Activated CD4-positive, CD25-positive, alpha-beta regulatory T cell treated with anti-CD3 and anti-CD28 coated beads, Interleukin-2, amount 50 U/mL, for 72 hours (primary cell): ENCODE data around the gene DYRK1A.
"Not testable (repeated sequence)": the region's sequence is repeated elsewhere in the genome, so short reads cannot be mapped to it uniquely, and the experiment has no call there.

Source experiments
- DNase-seq: peaks from one replicate; pipeline ENCODE4 v3.0.0; 2021

DYRK1A gene

DNA sequence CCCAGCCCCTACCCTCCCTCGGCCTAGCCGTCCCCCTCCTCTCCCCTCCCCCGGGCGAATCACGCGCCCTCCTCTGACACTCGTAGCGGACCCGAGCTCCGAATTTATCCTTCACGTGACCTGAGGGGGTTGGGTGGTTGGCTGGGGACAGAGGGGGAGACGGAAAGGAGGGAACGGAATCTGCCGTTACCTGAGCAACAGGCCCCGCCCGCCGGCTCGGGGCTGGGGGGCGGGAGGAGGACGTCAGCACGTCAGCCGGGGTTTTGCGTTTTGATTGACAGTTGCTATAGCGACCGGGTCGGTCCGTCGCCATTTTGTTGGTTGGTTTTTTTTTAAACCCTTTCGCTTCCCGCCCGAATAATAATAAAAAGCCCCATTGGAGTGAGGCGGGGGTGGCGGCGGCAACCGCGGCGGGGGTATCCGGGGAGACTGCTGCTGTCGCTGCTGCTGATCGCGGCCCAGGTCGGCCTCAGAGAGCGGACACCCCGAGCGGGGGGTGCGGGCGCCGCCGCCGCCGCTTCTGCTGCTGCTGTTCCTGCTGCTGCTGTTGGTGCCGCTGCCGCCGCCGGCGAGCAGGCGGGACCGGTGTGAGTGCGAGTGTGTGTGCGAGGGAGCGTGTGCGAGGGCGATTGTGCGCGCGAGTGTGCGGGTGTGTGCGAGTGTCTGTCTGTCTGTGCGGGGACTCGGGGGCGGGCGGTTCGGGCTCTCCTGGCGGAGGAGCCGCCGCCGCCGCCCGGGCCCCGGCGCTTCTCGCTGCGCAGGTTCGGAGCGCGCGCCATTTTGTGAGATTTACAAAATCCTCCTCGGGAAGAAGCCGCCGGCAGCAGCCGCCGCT, at the start of gene DYRK1A:
TSS of gene DYRK1A (plus strand) at position 292 of the 835 bp plus-strand sequence. CDS start 53,602 bp downstream, outside the sequence.
- DNase-seq: peak; percentile 98

DNA sequence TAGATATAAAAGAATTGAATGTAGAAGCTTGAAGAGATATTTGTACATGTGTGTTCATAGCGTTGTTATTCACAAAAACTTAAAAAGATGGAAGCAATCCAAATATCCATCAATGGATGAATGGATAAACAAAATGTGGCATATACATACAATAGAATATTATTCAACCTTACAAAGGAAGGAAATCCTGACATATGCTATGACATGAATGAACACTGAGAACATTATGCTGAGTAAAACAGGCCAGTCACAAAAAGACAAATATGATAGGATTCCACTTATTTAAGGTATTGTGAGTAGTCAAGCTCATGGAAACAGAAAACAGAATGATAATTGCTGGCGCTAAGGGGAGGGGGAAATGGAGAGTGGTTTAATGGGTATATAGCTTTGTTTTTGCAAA, 47.0 kb upstream of the DYRK1A start:
- no peak for DNase-seq

DNA sequence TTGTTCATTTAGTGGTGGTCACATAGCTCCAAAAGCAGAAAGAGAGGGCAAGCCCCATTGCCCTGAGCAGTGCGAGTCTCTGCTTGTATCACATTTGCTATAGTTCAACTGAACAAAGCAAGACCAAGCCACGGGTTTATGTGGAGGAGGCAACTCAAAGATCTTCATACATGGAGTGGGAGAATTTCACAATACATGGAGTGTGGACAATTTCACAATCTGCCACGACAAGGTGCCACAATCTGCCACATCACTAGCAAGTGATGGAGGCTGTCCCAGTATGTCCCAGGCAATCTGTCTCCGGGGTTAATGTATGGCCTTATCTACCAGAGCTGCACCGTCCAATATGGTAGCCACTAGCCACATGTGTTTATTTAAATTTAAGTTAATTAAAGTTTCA, 44.5 kb upstream of the DYRK1A start:
- no peak for DNase-seq

DNA sequence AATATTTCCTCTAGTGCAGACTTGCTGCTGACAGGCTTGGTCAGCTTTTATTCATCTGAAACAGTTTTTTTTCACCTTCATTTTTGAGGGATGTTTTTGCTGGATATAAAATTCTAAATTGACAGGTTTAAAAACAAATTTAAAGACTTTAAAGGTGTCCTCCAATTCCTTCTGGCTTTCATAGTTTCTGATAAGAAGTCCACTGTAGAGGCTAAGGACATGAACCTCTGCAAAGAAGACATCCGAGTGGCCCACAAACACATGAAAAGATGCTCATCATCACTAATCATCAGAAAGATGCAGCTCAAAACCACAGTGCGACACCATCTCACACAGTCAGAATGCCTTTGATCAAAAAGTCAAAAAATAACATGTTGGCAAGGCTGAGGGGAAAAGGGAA, 42.0 kb upstream of the DYRK1A start:
- no peak for DNase-seq

DNA sequence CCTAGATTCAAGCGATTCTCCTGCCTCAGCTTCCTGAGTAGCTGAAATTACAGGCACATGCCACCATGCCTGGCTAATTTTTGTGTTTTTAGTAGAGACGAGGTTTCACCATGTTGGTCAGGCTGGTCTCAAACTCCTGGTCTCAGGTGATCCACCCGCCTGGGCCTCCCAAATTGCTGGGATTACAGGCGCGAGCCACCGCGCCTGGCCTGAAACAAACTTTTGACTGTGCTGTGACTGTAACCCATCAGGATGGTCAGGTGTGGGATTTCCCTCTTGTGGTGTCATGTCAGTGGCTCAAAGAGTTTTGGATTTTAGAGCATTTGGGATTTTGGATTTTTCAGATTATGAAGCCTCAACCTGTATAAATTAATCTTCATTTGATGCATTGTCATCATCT, 38.4 kb upstream of the DYRK1A start:
- not testable (repeated sequence) for DNase-seq

DNA sequence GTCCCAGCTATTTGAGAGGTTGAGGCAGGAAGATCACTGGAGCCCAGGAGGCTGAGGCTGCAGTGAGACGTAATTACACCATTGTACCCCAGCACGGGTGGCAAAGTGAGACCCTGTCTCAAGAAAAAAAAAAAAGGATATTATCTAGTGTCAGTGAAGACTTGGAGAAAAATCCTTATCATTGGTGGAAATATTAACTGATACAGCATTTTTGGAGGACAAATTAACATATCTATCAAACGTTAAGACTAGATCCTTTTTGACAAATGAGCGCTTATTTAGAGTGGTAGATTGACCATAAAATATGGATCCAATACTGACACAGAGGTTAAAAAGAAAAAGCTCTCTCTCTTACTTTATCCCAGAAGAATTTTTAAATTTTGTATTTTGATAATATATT, 35.2 kb upstream of the DYRK1A start:
- DNase-seq: no peak

DNA sequence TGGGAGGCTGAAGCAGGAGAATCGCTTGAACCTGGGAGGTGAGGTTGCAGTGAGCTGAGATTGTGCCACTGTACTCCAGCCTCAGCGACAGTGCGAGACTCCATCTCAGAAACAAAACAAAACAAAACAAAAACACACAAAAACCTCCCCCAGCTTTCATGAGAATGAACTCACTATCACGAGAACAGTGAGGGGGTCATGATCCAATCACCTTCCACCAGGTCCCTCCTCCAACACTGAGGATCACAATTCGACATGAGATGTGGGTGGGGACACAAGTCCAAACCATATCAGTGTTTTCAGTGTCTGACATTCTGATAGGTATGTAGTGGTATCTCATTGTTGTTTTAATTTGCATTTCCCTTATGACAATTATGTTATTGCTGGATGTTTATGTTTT, 31.5 kb upstream of the DYRK1A start:
- DNase-seq: no peak

DNA sequence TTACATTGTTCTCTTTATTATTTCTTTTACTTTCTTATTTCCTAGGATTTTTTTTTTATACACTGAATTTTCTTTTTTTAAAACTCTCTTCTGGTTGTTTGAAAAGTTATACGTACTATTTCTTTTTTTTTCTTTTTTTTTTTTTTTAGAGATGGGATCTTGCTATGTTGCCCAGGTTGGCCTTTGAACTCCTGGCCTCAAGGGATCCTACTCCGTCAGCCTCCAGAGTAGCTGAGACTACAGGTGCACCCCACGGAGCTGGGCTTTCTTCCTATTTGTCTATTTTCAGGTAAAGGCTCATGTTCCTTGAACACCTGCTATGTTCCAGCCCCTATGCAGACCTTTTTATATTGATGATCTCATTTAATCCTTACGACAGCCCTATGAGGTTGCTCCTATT, 29.4 kb upstream of the DYRK1A start:
- DNase-seq: no peak

DNA sequence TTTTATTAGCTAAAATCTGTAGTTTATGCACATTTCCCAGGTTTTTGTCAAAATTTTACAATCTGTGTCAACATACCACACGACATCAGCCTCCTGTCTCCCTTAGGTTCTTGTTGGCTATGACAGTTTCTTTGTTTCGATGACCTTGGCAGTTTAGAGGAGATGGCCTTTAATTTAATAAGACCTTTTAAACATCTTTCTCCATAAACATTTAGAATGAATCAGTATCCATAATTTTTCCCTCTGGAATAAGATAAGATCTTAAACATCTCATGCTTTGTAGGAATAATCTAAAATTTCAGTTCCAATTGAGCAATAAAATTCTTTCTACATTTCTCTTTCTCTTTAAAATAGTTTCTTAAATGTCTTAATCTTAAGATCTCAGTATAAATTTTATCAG, 28.7 kb upstream of the DYRK1A start:
- no peak for DNase-seq

DNA sequence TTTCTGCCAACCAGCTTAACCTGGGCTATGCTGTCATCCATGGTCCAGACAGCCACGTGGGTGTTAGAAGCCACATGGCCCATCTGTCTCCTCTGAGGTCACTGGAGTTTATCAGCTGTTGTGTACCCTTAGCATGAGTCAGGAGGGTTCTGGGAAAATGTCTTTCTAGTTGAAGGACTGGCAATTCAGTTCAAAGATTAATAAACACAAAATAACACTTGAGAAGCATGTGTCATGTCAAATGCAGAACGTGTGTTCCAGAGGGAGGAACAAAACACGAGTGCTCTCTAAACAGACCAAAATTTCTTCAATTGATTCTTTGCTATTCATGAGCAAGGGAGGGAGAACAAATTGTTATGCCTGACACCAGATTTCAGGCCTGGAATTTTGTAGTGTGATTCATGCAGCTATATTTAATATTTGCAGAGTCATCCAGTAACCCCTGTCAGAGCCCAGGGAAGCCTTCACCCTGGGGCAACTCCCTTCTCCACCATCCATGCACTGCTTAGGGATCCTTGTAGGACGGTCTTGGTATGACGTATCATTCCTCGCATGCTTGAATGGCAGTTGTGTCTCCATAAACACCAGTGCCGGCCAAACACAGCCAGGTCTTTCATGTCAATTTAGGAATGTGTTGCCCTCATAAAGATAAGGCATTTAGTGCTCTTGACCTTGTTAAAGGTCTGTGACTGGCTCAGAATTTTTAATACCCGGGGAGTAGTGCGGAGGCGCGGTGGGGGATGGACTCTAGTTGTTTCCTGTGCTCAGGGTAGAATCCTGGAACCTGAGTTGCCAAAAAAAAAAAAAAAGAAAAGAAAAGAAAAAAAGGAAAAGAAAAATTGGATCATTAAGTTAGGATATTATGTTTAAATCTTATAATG, 27.7 kb upstream of the DYRK1A start:
- no peak for DNase-seq

DNA sequence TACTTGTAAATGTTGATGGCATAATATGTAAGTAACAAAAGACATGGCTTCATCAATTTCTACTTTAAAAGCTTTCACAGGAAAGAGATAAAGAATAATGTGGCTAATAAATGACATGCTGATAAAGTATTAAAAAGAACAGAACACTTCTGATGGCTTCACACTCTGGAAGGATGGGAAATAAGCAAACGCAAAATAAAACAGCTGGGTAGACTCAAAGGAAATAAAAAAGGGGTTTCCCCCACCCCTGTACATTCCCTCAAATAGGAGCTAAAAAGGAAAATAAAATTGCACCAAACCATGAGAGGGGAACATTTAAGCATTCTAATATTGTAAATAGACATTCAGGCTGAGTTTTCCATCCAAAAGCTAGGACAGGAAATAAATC, 27.0 kb upstream of the DYRK1A start:
- no peak for DNase-seq

DNA sequence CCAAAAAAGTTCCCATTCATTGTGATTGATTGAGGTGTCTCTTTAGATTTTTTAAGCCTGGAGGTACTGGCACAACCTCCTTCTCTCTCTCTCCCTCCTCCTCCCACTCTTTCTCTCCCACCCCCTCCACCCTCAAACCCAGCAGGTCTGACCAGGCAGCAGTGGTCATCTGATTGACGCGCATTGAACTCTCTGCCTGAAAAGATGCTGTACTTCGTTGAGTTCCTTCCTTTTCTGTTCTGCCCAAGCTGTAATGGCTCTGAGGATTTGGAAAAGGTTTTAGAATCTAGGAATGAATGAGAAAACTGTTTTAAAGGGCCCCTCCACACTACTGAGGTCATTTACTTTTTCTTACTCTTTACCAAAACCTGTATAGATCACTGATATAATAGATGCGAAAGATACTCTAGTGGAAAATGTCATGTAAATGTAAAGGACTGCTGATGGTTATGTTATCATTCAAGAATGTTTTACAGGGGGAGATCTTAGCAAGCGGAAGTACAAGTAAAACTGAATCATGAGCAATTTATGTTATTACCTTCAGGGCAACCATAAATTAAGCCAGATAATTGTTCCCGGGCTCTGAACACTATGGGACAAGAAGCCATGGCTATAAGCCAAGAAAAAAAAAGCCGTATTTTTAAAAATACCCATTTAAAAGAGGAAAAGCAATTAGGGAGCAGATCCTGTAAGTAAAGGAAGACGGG, 25.2 kb upstream of the DYRK1A start:
- no peak for DNase-seq

DNA sequence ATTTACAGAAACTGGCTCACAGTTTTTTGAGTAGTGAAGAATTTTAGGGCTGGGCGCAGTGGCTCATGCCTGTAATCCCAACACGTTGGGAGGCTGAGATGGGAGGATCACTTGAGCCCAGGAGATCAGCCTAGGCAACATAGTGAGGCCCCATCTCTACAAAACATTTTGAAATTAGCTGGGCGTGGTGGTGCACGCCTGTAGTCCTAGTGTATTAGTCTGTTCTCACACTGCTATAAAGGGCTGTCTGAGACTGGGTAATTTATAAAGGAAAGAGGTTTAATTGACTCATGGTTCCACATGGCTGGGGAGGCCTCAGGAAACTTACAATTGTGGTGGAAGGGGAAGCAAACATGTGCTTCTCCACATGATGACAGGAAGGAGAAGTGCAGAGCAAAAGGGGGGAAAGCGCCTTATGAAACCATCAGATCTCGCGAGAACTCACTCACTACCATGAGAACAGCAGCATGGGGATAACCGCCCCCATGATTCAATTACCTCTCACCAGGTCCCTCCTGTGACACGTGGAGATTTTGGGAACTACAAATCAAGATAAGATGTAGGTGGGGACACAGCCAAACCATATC, 24.4 kb upstream of the DYRK1A start:
- DNase-seq: no peak

DNA sequence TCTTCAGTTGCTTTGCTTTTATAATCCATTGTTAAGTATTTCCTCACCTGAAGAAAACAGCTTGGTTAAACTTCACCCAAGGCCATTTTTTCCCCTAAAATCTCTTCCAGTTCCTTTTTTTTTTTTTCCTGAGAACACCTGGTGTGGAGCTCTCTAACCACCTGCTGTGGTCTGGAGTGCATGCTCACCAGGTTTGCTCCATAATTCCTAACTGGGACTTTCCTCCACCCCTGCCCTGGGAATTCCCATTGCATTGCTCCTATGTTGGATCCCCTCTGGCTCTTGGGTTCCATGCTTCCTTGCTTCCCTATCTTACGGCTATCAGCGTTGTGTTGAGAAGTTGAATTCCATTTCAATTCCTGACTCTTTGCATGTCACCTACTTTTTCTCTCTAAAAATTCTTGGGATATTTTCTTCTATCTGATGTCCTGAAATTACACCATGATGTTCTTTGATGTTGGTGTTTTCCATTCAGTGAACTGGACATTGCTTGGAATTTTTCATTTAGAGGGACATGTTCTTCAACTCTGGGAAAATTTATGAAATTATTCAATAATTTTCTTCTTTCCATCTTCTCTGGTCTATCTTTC, 19.6 kb upstream of the DYRK1A start:
- no peak for DNase-seq

DNA sequence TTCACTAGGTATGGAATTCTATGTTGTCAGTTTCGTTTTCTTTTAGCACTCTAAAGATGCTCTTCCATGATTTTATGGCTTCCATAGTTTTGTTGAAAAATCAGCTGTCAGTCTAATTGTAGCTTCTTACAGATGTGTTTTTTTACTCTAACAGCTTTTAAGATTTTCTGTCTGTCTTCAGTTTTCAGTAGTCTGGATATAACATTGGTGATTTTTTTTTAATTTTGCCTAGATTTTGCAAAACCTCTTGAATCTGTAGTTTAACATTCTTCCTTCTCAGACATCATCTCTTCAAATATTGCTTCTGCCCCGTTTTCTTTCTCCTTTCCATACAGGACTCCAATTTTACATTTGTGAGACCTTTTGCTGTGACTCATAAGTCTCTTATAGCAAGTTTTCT, 17.9 kb upstream of the DYRK1A start:
- DNase-seq: no peak

DNA sequence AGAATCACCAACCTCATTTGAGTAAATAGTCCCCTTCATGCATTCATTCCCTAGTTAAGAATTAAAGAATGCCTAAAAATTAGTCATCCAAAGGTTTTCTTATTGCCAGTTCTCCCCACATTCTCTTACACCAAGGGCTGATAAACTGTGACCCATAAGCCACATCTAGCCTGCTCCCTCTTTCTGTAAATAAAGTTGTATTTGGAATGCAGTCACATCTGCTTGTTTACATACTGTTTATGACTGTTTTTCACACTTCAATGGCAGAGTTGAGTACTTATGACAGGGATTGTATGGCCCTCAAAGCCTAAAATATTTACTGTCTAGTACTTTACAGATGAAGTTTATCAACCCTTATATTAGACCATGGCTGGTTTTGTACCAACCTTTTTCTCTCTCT, 16.1 kb upstream of the DYRK1A start:
- DNase-seq: no peak

DNA sequence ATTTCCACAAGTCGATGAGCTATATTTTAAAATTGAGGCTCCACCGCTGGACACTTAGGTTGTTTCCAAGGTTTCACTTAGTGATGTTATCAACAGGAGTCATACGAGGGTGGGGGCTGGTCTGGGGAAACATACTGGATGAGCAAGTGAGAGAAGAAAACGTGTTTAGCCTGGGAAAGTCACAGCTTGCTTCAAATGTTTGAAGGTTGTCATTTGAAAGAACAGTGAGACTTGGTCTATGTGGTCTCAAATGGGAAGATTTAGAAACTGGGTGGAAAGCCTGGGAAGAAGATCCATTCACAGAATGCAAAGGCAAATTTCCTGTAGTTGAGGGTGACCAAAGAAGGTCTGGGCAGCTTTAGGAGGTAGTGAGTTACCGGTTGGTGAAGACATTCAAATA, 9.9 kb upstream of the DYRK1A start:
- no peak for DNase-seq

DNA sequence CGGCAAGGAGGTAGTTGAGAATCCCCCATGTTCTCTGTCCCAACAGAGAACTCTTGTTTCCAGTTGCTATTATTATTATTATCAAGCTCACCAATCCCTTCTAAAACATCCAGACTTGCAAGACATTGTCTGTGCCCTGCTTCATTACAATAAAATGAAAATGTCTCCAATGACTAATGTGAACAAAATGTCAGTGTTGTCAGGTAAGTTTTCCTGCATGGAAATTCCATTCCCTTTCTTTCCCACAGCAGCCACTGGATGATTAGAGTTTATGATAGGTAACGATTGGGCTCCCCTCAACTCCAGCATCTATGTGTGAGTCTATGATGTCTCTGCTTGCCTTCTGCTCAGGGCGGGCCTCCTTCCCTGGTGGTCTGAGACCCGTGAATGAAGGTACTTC, 8.9 kb upstream of the DYRK1A start:
- no peak for DNase-seq

DNA sequence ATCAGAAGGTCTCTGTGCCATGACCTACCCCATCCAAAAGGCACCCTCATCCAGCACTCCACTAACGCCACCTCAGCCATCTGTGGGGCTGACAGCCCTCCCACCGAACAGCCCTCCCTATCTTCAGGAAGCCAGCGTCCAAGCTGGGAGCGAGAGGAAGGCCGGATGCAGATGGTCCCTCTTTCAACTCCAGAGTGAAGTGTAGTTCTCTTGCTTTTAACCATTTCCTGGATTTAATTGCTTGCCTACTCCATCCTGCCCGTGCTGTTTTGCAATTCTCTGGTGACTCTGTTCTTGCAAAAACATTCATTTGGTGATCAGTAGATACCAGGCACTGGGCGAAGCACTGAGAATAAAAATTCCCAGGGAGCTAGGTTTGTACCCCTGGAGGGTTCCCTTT, 8.2 kb upstream of the DYRK1A start:
- no peak for DNase-seq

DNA sequence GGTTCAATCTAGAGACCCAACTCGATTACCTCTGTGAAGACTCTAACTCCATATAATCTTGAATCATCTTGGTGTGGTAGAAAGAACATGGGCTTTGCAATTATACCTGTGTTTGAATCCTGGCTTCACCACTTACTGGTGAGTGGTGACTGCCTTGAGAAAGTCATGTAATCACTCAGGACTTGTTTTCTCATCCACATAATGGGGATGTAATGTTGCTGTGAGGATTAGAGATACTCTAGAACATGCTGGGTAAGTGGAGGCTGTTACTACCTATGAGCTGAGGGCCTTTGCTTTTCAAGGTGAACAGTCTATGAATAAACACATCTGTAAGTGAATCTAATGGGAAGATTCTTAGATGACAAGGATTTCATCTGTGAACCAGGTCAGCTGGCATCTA, 2.6 kb upstream of the DYRK1A start:
- DNase-seq: no peak

DNA sequence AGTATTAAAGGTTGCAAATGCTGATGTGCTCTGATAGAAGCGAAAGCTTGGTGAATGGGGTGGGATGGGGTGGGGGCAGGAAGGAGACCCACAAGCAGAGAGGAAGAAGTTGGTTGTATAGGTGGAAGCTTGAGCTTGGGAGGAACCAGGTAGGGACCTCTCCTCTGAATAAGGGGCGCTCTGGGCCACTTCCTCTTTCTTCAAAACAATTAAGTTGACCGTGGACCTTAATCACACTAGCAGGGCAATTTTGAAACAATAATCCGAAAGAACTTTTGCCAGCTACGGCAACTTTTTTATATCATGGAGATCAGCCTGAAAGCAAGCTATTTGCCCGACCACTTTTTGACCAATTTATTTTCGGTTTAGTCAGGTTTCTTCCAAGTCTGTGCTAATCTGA, 1.9 kb upstream of the DYRK1A start:
- no peak for DNase-seq
